NB4 (cell line): ENCODE measurements around the gene SLCO3A1.

Experiments
- POLR2A ChIP-seq: IDR thresholded peaks from 2 replicates; pipeline ENCODE4 v1.6.1; 2011; ENCODE audit warnings: mild to moderate bottlenecking; ENCODE audit not compliant: insufficient read length; ENCODE audit errors: extremely low read depth
- TF ChIP-seq, protein P1 (sequence below): IDR thresholded peaks from one replicate; pipeline ENCODE4 v1.5.1; 2012; ENCODE audit warnings: low read depth, low read length

DNA sequence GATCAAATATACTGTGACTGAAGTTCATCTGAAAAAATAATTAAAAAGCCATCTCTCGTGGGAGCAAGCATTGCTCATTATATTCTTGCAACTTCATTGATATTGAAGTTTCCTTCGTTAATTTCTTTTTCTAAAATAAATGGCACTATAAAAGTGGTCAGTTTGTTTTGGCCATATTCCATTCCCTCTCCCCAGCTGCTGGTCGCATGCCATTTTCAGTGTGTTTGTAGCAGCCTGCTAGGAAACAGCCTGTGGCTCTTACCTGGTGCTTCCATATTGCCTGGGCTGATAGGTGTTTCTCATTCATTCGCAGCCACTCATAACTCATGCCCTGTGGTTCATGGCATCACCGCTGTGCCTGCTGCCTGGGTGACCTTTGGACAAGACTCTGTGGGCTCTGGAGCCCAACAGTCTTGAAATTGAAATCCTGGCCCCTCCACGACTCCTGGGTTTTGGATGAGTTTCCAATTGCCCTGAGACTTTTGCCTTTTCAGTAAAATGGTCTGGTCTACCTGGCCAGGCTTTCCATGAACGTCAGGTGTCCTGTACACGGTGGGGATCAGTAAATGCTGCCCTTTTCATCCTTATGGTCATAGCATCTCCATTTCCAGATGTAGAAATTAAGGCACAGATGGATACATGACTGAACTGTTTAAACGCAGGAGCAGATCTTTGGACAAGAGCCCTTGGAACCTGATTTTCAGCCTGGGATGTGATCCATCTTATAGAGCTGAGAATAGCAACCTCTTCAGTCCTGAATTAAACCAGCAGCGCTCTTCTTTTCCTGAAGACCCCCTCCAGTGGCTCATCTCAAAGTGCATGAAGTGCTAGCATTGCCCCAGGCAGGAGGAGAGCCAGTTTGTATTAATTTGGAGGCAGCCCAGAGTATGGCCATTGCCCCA is 69.4 kb downstream of the SLCO3A1 start:
- TF ChIP-seq, protein P1, sequence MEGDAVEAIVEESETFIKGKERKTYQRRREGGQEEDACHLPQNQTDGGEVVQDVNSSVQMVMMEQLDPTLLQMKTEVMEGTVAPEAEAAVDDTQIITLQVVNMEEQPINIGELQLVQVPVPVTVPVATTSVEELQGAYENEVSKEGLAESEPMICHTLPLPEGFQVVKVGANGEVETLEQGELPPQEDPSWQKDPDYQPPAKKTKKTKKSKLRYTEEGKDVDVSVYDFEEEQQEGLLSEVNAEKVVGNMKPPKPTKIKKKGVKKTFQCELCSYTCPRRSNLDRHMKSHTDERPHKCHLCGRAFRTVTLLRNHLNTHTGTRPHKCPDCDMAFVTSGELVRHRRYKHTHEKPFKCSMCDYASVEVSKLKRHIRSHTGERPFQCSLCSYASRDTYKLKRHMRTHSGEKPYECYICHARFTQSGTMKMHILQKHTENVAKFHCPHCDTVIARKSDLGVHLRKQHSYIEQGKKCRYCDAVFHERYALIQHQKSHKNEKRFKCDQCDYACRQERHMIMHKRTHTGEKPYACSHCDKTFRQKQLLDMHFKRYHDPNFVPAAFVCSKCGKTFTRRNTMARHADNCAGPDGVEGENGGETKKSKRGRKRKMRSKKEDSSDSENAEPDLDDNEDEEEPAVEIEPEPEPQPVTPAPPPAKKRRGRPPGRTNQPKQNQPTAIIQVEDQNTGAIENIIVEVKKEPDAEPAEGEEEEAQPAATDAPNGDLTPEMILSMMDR, result no peak
- TF ChIP-seq POLR2A, result no peak
